DOHH2 (cell line): ENCODE results near the gene FLRT1.

Source experiments
- H3F3A ChIP-seq: fragments of 200-600 bp; sonication (generic), shearing (Covaris generic); 2 replicates; pipeline ENCODE4 v1.6.0; 2016; ENCODE audit warnings: antibody characterized with exemption, mild to moderate bottlenecking; ENCODE audit not compliant: control insufficient read depth, insufficient read depth
- H3K27ac ChIP-seq: fragments of 200-600 bp; sonication (generic); 2 replicates; pipeline ENCODE4 v1.5.1; 2014; ENCODE audit warnings: low read depth, mild to moderate bottlenecking, low read length, moderate library complexity
- H3K27me3 ChIP-seq: fragments of 200-600 bp; sonication (generic); 2 replicates; pipeline ENCODE4 v1.6.1; 2014; ENCODE audit warnings: mild to moderate bottlenecking, low read length, mixed read lengths; ENCODE audit not compliant: control insufficient read depth
- H3K36me3 ChIP-seq: fragments of 200-600 bp; sonication (generic); 2 replicates; pipeline ENCODE4 v1.6.1; 2014; ENCODE audit warnings: mild to moderate bottlenecking, low read length, moderate library complexity, mixed read lengths; ENCODE audit not compliant: control insufficient read depth
- H3K4me1 ChIP-seq: fragments of 200-600 bp; sonication (generic); 2 replicates; pipeline ENCODE4 v1.6.1; 2014; ENCODE audit warnings: mild to moderate bottlenecking, low read length, mixed read lengths; ENCODE audit not compliant: control insufficient read depth
- H3K4me2 ChIP-seq: fragments of 200-600 bp; sonication (generic); 2 replicates; pipeline ENCODE4 v1.6.0; 2014; ENCODE audit warnings: mild to moderate bottlenecking, low read length, moderate library complexity
- H3K4me3 ChIP-seq: fragments of 200-600 bp; sonication (generic); 2 replicates; pipeline ENCODE4 v1.5.1; 2014; ENCODE audit warnings: mild to moderate bottlenecking, low read length, mixed read lengths
- H3K79me2 ChIP-seq: fragments of 200-600 bp; sonication (generic); 2 replicates; pipeline ENCODE4 v1.6.1; 2014; ENCODE audit warnings: mild to moderate bottlenecking, low read length, mixed read lengths; ENCODE audit not compliant: control insufficient read depth
- H3K9me2 ChIP-seq: fragments of 200-600 bp; sonication (generic); replicated peaks from 2 replicates; pipeline ENCODE4 v1.6.1; 2014; ENCODE audit warnings: mild to moderate bottlenecking, low read length, mixed read lengths; ENCODE audit not compliant: control insufficient read depth
- H3K9me3 ChIP-seq: fragments of 200-600 bp; sonication (generic); 2 replicates; pipeline ENCODE4 v1.6.1; 2014; ENCODE audit warnings: antibody characterized with exemption, low read length, mixed read lengths; ENCODE audit not compliant: control insufficient read depth, insufficient read depth
- H4K20me1 ChIP-seq: fragments of 200-600 bp; sonication (generic); 2 replicates; pipeline ENCODE4 v1.6.0; 2014; ENCODE audit warnings: low read depth, mild to moderate bottlenecking, antibody characterized with exemption, low read length, moderate library complexity; ENCODE audit not compliant: control insufficient read depth, insufficient read depth
- CTCF ChIP-seq: fragments of 200-600 bp; sonication (generic); IDR thresholded peaks from one replicate; pipeline ENCODE4 v1.5.1; 2014; ENCODE audit warnings: antibody characterized with exemption, mild to moderate bottlenecking, low read depth, low read length; ENCODE audit not compliant: poor library complexity, severe bottlenecking
- EZH2phosphoT487 ChIP-seq: fragments of 200-600 bp; sonication (generic); IDR thresholded peaks from 2 replicates; pipeline ENCODE4 v1.6.1; 2017; ENCODE audit warnings: borderline replicate concordance, mild to moderate bottlenecking, antibody characterized with exemption, low read length, moderate library complexity, mixed read lengths

FLRT1 gene

DNA sequence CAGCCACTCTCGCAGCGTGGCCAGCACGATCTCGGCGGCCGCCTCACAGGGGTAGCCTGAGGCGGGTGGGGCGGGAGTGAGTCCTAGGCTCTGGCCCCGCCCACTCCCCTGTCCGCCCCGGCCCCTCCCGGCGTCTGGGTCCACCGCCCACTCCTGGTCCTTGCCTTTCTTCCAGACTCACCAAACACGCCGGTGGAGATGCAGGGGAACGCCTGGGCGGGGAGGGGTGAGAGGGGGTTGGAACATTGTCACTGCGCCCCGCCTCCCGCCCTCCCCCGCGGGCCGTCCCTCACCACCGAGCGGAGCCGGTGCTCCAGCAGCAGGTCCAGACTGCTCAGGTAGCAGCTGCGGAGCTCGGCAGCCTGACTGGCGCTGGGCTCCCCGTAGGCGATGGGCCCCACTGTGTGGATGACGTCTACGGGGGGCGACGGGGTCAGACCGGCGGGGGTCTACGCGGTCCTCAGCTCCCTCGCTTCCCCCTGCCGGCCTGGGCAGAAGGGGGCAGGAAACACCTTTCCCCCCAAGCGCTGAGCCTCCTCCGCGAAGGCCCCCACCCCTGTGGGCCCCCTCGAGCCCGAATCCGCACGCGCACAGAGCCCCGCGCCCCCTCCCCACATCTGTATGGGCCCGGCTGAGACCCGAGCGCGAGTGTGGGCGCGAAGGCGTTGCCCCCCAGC is 36.2 kb upstream of the FLRT1 start:
- H4K20me1 ChIP-seq = 0 out of 2 replicates have a peak, but pooled peaks cover 4% of the 10 kb centered on the region
- TF ChIP-seq CTCF = no peak
- TF ChIP-seq EZH2phosphoT487 = no peak
- H3K9me3 ChIP-seq = no peaks in the 10 kb centered on the region
- H3K27ac ChIP-seq = no peak overlapping the region
- no peaks in the 10 kb centered on the region for H3F3A ChIP-seq
- H3K4me1 ChIP-seq = peaks cover 27% of the 10 kb centered on the region
- H3K9me2 ChIP-seq = no peaks in the 10 kb centered on the region
- H3K4me2 ChIP-seq = peak overlapping the region; percentile 57
- no peaks in the 10 kb centered on the region for H3K79me2 ChIP-seq
- H3K36me3 ChIP-seq = peaks cover 18% of the 10 kb centered on the region
- no peaks in the 10 kb centered on the region for H3K27me3 ChIP-seq
- peak overlapping the region; percentile 46 for H3K4me3 ChIP-seq

- Histone ChIP-seq H3K79me2 (no peaks in the 10 kb centered on the region), H3K27me3 (no peaks in the 10 kb centered on the region), H3K4me3 (peak overlapping the region; percentile 46), H3K4me1 (peaks cover 27% of the 10 kb centered on the region), H3K9me2 (no peaks in the 10 kb centered on the region), H3K36me3 (peaks cover 18% of the 10 kb centered on the region), H3F3A (no peaks in the 10 kb centered on the region), H3K4me2 (peak overlapping the region; percentile 57), H4K20me1 (0 out of 2 replicates have a peak, but pooled peaks cover 4% of the 10 kb centered on the region), H3K27ac (no peak overlapping the region), H3K9me3 (no peaks in the 10 kb centered on the region)
- TF ChIP-seq EZH2phosphoT487 (no peak), CTCF (peak; percentile 68)
Measured at GRCh38 chr11:64000026-64000739, 35.5 kb upstream of the FLRT1 start.

DNA sequence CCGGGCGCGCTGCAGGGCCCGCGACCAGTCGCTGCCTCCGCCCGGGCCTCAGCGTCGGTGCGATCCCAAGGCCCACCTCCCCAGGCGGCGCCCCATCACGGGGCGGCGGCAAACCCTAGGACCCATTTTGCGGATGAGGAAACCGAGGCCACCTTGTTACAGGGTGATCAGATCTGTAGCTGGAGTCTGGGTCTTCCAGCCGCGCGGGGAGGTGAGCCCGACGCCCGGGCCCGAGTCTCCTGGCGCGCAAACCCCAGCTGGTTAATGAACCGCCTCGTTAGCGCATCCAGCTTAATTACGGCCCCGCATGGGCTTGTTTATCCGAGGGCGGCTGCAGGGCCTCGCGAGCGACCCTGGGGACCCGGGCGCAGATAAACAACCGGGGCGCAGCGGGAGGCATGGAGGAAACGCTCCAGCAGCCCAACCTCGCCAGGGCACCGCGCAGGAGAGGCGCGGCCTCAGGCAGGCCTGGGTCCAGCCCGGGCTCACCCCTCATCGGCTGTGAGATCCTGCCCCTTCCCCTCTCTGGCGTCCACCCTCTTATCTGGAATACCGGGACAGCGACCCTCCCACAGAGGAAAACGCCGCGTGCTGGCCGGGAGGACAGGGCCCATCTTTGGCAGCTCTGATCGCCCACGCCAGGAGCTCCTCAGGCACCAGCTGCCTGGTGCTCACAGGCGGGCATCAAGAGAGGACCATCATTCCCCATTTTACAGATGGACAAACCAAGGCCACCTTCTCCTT is 34.8 kb upstream of the FLRT1 start:
- Histone ChIP-seq H3K79me2 (no peaks in the 10 kb centered on the region), H3K4me3 (no peak overlapping the region; the same call in 1 of the 2 replicates), H3F3A (no peaks in the 10 kb centered on the region), H3K9me3 (no peaks in the 10 kb centered on the region), H3K27ac (no peak overlapping the region), H4K20me1 (0 out of 2 replicates have a peak, but pooled peaks cover 4% of the 10 kb centered on the region), H3K27me3 (no peaks in the 10 kb centered on the region), H3K4me1 (peaks cover 27% of the 10 kb centered on the region), H3K4me2 (peak overlapping the region; percentile 57), H3K9me2 (no peaks in the 10 kb centered on the region), H3K36me3 (peaks cover 18% of the 10 kb centered on the region)
- TF ChIP-seq CTCF = no peak
- TF ChIP-seq EZH2phosphoT487 = no peak
